Prostate gland (tissue), 2 donors: Measurements from ENCODE around the gene FLYWCH1. TPM values are rescaled to one million over a fixed set of nuclear protein-coding genes. Genes with fewer than 3 reads are reported as not detected.

Source experiments
- DNase-seq: peaks from one replicate; pipeline ENCODE4 v3.0.0-alpha.2; 2019; ENCODE audit warnings: low spot score
- H3K27ac ChIP-seq, 2 donors: fragments of 200-600 bp; sonication (generic); 2 replicates each; pipeline ENCODE4 v1.5.1; 2017 to 2019
- H3K27me3 ChIP-seq: fragments of 200-600 bp; sonication (generic); replicated peaks from 2 replicates; pipeline ENCODE4 v1.5.1; 2019; ENCODE audit not compliant: insufficient read depth
- H3K36me3 ChIP-seq, 2 donors: fragments of 200-600 bp; sonication (generic); 1 replicate in 1 of 2; 2 replicates in 1 of 2; pipeline versions ENCODE4 v1.5.1 to v1.8.1; 2017 to 2019
- H3K4me1 ChIP-seq: fragments of 200-600 bp; sonication (generic); replicated peaks from 2 replicates; pipeline ENCODE4 v1.5.1; 2019
- H3K4me3 ChIP-seq, 2 donors: fragments of 200-600 bp; sonication (generic); 2 replicates each; pipeline ENCODE4 v1.5.1; 2017 to 2019
- H3K9me3 ChIP-seq: fragments of 200-600 bp; sonication (generic); 2 replicates; pipeline ENCODE4 v1.5.1; 2017
- CTCF ChIP-seq, 4 experiments: fragments of 200-600 bp in 2 of 4; fragments of 450-650 bp in 2 of 4; sonication (generic) in 2 of 4; IDR thresholded peaks; 1 replicate in 3 of 4; 2 replicates in 1 of 4; pipeline ENCODE4 v1.5.1; 2016 to 2019; ENCODE audit warnings: antibody characterized with exemption in 4 of 4, mild to moderate bottlenecking in 2 of 4, moderate library complexity in 2 of 4
- POLR2A ChIP-seq: fragments of 450-650 bp; IDR thresholded peaks from one replicate; pipeline ENCODE4 v1.6.1; 2016; ENCODE audit warnings: antibody characterized with exemption, mild to moderate bottlenecking
- POLR2AphosphoS5 ChIP-seq: sonication (generic); formaldehyde crosslinking; IDR thresholded peaks from one replicate; pipeline ENCODE4 v1.6.1; 2017; ENCODE audit warnings: antibody characterized with exemption
- WGBS: methylation state at CpG from one replicate; pipeline ENCODE4 v1.1.5; 2018; 5-methylcytosine and 5-hydroxymethylcytosine counted together
- intact Hi-C: fragments of 100-400 bp; cut with DNase I; formaldehyde crosslinking; loops from one replicate; pipeline ENCODE4 v1.14.2; 2022
- total RNA-seq, 2 donors: library from RNA; depleted of rRNA; stranded (reverse); fragments of >200 nt; gene quantifications; one replicate each; pipeline ENCODE4 v1.1.0, GENCODE V29; 2016

The FLYWCH1 gene
- total RNA-seq, 2 donors from 2014 or later = 53.0 to 55.6 TPM

DNA sequence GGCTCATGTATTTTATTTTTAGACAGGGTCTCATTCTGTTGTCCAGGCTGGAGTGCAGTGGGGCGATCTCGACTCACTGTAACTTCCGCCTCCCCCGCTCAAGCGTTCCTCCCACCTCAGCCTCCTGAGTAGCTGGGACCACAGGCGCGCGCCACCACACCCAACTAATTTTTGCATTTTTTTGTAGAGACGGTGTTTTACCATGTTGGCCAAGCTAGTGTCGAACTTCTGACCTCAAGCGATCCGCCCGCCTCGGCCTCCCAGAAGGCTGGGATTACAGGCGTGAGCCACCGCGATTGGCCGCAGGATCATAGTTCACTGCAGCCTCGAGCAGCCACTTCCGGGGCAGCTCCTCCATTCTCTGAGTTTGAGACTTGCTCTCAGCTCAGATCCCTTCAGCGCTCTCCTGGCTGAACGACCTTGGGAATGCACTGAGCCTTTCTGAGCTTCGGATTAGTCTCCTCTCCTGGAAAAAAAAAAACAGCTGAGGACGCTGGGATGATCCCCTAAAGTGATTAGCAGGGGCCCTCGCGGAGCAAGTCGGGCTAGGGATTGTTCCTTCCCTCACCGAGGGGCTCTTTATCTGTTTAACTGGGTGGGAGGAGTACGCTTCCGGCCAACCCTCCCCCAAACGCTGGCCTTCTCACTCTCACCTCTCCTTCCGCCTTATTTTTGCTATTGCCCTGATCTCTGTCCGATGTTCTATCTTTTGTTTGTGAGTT lies 69.6 kb downstream of the FLYWCH1 start:
- Histone ChIP-seq H3K9me3 (no peaks in the 10 kb centered on the region), H3K4me3 (peak overlapping the region in 1 of 2 donors; percentile 69), H3K27ac (no peak overlapping the region), H3K4me1 (peaks cover 11% of the 10 kb centered on the region), H3K36me3 (no peaks in the 10 kb centered on the region), H3K27me3 (no peaks in the 10 kb centered on the region)
- intact Hi-C loops = no loop called here
- WGBS = 64% methylated on average over 33 of the region's 33 CpGs
- no peak for DNase-seq
- no peak for TF ChIP-seq POLR2AphosphoS5

DNA sequence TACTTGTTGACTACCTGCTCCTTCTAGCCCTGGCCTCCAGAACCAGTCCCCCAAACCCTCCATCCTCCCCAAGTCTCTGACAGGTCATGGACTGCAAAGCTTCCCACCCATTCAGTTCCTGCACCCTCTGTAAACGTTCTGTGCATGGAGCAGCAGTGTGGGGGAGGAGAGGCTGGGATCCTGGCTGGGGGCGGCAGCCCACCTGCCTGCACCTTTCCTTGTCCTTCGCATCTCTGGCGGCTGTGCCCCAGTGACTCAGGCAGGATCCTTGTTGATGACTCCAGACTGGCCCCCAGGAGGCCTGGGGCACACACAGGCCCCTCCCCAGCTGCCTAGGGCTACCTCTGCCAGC lies 70.1 kb downstream of the FLYWCH1 start:
- 67% methylated on average over 4 of the region's 4 CpGs for WGBS

DNA sequence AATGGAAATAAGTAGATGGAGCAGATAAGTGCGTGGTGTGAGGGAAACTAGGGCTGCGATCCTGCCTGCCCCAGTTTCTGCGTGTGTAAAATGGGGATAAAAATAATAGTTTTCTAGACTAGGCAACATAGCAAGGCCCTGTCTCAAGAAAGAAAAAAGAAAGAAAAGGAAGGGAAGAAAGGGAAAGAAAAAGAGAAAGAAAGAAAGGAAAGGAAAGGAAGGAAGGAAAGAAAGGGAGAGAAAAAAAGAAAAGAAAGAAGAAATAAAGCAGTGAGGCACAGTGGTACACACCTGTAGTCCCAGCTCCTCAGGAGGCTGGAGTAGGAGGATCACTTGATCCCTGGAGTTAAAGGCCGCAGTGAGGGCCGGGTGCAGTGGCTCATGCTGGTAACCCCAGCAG lies 70.7 kb downstream of the FLYWCH1 start:
- no peak overlapping the region for H3K4me3 ChIP-seq
- DNase-seq = no peak
- no peaks in the 10 kb centered on the region for H3K27me3 ChIP-seq
- H3K36me3 ChIP-seq = no peaks in the 10 kb centered on the region
- no peaks in the 10 kb centered on the region for H3K9me3 ChIP-seq
- peaks cover 11% of the 10 kb centered on the region for H3K4me1 ChIP-seq
- no peak overlapping the region for H3K27ac ChIP-seq
- WGBS = 77% methylated on average over 5 of the region's 5 CpGs
- TF ChIP-seq POLR2AphosphoS5 = no peak
- TF ChIP-seq CTCF (IDR thresholded peaks at IDR 0.05) = no peak
- TF ChIP-seq POLR2A = no peak
- intact Hi-C loops = no loop called here

More for the DNA sequence above, 70.1 kb downstream of the FLYWCH1 start:
- DNase-seq = no peak
- H3K27me3 ChIP-seq = no peaks in the 10 kb centered on the region
- TF ChIP-seq CTCF (IDR thresholded peaks at IDR 0.05) (no peak), POLR2AphosphoS5 (no peak), POLR2A (no peak)
- no peak overlapping the region for H3K4me3 ChIP-seq
- no peaks in the 10 kb centered on the region for H3K9me3 ChIP-seq
- H3K27ac ChIP-seq = no peak overlapping the region
- no peaks in the 10 kb centered on the region for H3K36me3 ChIP-seq
- intact Hi-C loops = no loop called here
- H3K4me1 ChIP-seq = peaks cover 11% of the 10 kb centered on the region

DNA sequence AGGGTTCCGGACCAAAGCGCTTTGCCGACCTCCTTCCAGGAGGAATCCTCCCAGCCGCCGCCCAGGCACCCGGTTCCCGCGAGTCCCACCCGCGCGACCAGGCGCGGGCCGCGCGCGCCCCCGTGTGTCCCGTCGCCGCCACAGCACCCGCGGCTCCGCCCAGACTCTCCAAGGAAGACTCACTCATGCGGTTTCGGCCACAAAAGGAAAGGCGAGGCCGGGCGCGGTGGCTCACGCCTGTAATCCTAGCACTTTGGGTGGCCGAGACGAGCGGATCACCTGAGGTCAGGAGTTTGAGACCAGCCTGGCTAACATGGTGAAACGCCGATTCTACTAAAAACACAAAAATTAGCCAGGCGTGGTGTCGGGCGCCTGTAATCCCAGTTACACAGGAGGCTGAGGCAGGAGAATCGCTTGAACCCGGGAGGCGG lies 72.0 kb downstream of the FLYWCH1 start:
- WGBS = 12% methylated on average over 42 of the region's 42 CpGs

GRCh38 chr16:2985462-2985861 lies 73.7 kb downstream of the FLYWCH1 start:
- Histone ChIP-seq H3K9me3 (no peaks in the 10 kb centered on the region), H3K27me3 (no peaks in the 10 kb centered on the region), H3K4me3 (no peak overlapping the region), H3K4me1 (no peaks in the 10 kb centered on the region), H3K36me3 (no peaks in the 10 kb centered on the region), H3K27ac (no peak overlapping the region)
- TF ChIP-seq POLR2AphosphoS5 (no peak), CTCF (IDR thresholded peaks at IDR 0.05) (no peak), POLR2A (no peak)
- no peak for DNase-seq
- intact Hi-C loops = no loop called here
- 38% methylated on average over 9 of the region's 9 CpGs for WGBS

More for the DNA sequence above, 72.0 kb downstream of the FLYWCH1 start:
- intact Hi-C loops = no loop called here
- peak; percentile 64 for DNase-seq
- Histone ChIP-seq H3K4me3 (no peak overlapping the region), H3K27me3 (no peaks in the 10 kb centered on the region), H3K4me1 (peaks cover 7% of the 10 kb centered on the region), H3K36me3 (no peaks in the 10 kb centered on the region), H3K9me3 (no peaks in the 10 kb centered on the region), H3K27ac (no peak overlapping the region)
- TF ChIP-seq CTCF (IDR thresholded peaks at IDR 0.05) = peak; percentile 71 to 95 (median 88)
- TF ChIP-seq POLR2A = no peak
- no peak for TF ChIP-seq POLR2AphosphoS5
